Neural progenitor cell (in vitro differentiated cells): ENCODE results near the gene PDZK1IP1.

Experiments
- CTCF ChIP-seq: fragments of 200-600 bp; sonication (generic); IDR thresholded peaks from 2 replicates; pipeline ENCODE4 v1.5.1; 2017; ENCODE audit warnings: antibody characterized with exemption, mild to moderate bottlenecking
- EZH2 ChIP-seq: fragments of 200-600 bp; sonication (generic); IDR thresholded peaks from 2 replicates; pipeline ENCODE4 v1.6.1; 2017; ENCODE audit warnings: antibody characterized with exemption, mild to moderate bottlenecking, moderate library complexity
- EZH2phosphoT487 ChIP-seq: fragments of 200-600 bp; sonication (generic); IDR thresholded peaks from 2 replicates; pipeline ENCODE4 v1.6.1; 2017; ENCODE audit warnings: antibody characterized with exemption

- peak; percentile 74 for TF ChIP-seq EZH2
- peak; percentile 62 for TF ChIP-seq EZH2phosphoT487
- TF ChIP-seq CTCF: no peak
Measured at GRCh38 chr1:47226121-47226838, 36.4 kb upstream of the PDZK1IP1 start.
